HepG2 (cell line): ENCODE measurements around the gene RAB39A. TPM values are rescaled to one million over a fixed set of nuclear protein-coding genes. Genes with fewer than 3 reads are reported as not detected.

ENCODE experiments used
- ATAC-seq: fragments of 200-7000 bp; cut with Tn5 transposase; 3 replicates; pipeline ENCODE4 v1.9.1; 2020; ENCODE audit warnings: mild to moderate bottlenecking, moderate library complexity
- BruUV-seq: library from RNA; stranded (reverse); fragments of 400-500 nt; replicated peaks from 2 replicates; lab custom pipeline; 2021; lab: Mats Ljungman, UMichigan
- CTCF ChIA-PET: fragments of 300-600 bp; formaldehyde crosslinking; extraction: SDS; loops from one replicate; lab custom pipeline; 2021; ENCODE audit warnings: low total read pairs, inconsistent platforms, low intra/inter-chr PET ratio; lab: Yijun Ruan, JAX
- POLR2A ChIA-PET: fragments of 350-600 bp; sonication (Branson Sonifier 250); formaldehyde crosslinking; loops from one replicate; lab custom pipeline; 2020; ENCODE audit warnings: antibody characterized with exemption, inconsistent platforms; lab: Yijun Ruan, JAX
- DNase-seq: peaks from one replicate; pipeline ENCODE4 v3.0.0-alpha.2; 2015; ENCODE audit warnings: low spot score
- FAIRE-seq: peaks from 3 replicates; lab custom pipeline; 2011; peaks lifted over from hg19 to GRCh38; lab: Jason Lieb, UNC
- H2AFZ ChIP-seq: one replicate; pipeline ENCODE4 v1.6.1; 2011; ENCODE audit warnings: low read length, inconsistent platforms
- H3K27ac ChIP-seq: fragments of 300-600 bp; 3 replicates; pipeline ENCODE4 v1.8.0; 2011; ENCODE audit warnings: mixed run types, mild to moderate bottlenecking, mixed read lengths, low read length, inconsistent platforms; ENCODE audit not compliant: insufficient read depth; ENCODE audit errors: extremely low read length
- H3K27me3 ChIP-seq, 2 experiments: fragments of 200-600 bp in 1 of 2; 2 replicates in 1 of 2; 3 replicates in 1 of 2; pipeline versions ENCODE4 v1.6.0 to v1.8.0; 2011; ENCODE audit warnings: low read length in 2 of 2, mild to moderate bottlenecking in 2 of 2, moderate library complexity in 2 of 2, inconsistent platforms in 1 of 2; ENCODE audit not compliant: insufficient read depth in 2 of 2, control insufficient read depth in 1 of 2
- H3K36me3 ChIP-seq, 2 experiments: fragments of 200-600 bp in 1 of 2; replicated peaks in 1 of 2; 2 replicates in 1 of 2; 3 replicates in 1 of 2; pipeline versions ENCODE4 v1.5.1 to v1.8.0; 2011; ENCODE audit warnings: low read length in 2 of 2, inconsistent platforms in 1 of 2; ENCODE audit not compliant: insufficient read depth in 2 of 2, control insufficient read depth in 1 of 2
- H3K4me1 ChIP-seq: 2 replicates; pipeline ENCODE4 v1.5.1; 2012; ENCODE audit warnings: low read length, inconsistent platforms; ENCODE audit not compliant: insufficient read depth
- H3K4me2 ChIP-seq: 2 replicates; pipeline ENCODE4 v1.6.0; 2011; ENCODE audit warnings: low read depth, low read length, inconsistent platforms
- H3K4me3 ChIP-seq, 3 experiments: fragments of 200-600 bp in 1 of 3; sonication (generic), shearing (Covaris generic) in 1 of 3; replicated peaks in 1 of 3; 2 replicates each; pipeline ENCODE4 v1.5.1; 2011 to 2016; ENCODE audit warnings: low read length in 3 of 3, inconsistent platforms in 2 of 3, low read depth in 2 of 3, mild to moderate bottlenecking in 2 of 3, control low read depth in 1 of 3, mixed read lengths in 1 of 3; ENCODE audit not compliant: insufficient read depth in 1 of 3
- H3K79me2 ChIP-seq: one replicate; pipeline ENCODE4 v1.6.1; 2011; ENCODE audit warnings: low read length, inconsistent platforms; ENCODE audit not compliant: insufficient read depth
- H3K9ac ChIP-seq: 2 replicates; pipeline ENCODE4 v1.6.0; 2011; ENCODE audit warnings: mild to moderate bottlenecking, low read depth, low read length, inconsistent platforms; ENCODE audit not compliant: insufficient read depth
- H3K9me3 ChIP-seq: 2 replicates; pipeline ENCODE4 v1.5.1; 2012; ENCODE audit warnings: mild to moderate bottlenecking, low read length
- H4K20me1 ChIP-seq: 2 replicates; pipeline ENCODE4 v1.6.0; 2011; ENCODE audit warnings: inconsistent platforms, mild to moderate bottlenecking, low read length, moderate library complexity; ENCODE audit not compliant: insufficient read depth
- KDM5B ChIP-seq: sonication (generic); formaldehyde crosslinking; IDR thresholded peaks from 2 replicates; pipeline ENCODE4 v1.4.0; 2020; ENCODE audit warnings: missing genetic modification reagents, mild to moderate bottlenecking, borderline replicate concordance
- KIAA2018 ChIP-seq: sonication (generic); formaldehyde crosslinking; IDR thresholded peaks from 2 replicates; pipeline ENCODE4 v1.5.0; 2020; ENCODE audit warnings: mild to moderate bottlenecking, missing genetic modification reagents, borderline replicate concordance
- MLX ChIP-seq: IDR thresholded peaks from 2 replicates; pipeline ENCODE4 v1.6.1; 2016
- PTBP1 ChIP-seq: fragments of 200-400 bp; formaldehyde crosslinking; IDR thresholded peaks from 2 replicates; pipeline ENCODE4 v1.6.1; 2018; ENCODE audit warnings: low read length, low read depth; ENCODE audit not compliant: poor library complexity, severe bottlenecking
- TBX2 ChIP-seq: sonication (generic); formaldehyde crosslinking; IDR thresholded peaks from 2 replicates; pipeline ENCODE4 v1.5.0; 2020; ENCODE audit warnings: missing genetic modification reagents, mild to moderate bottlenecking, borderline replicate concordance
- ZMYM3 ChIP-seq: sonication (generic); formaldehyde crosslinking; IDR thresholded peaks from 2 replicates; pipeline ENCODE4 v1.5.1; 2020; ENCODE audit warnings: mild to moderate bottlenecking, missing genetic modification reagents
- ZNF10 ChIP-seq: sonication (generic); formaldehyde crosslinking; IDR thresholded peaks from 2 replicates; pipeline ENCODE4 v1.4.0; 2020; ENCODE audit warnings: mild to moderate bottlenecking, low read depth, missing genetic modification reagents, borderline replicate concordance
- ZNF329 ChIP-seq: sonication (generic); formaldehyde crosslinking; IDR thresholded peaks from 2 replicates; pipeline ENCODE4 v1.9.0; 2021; ENCODE audit warnings: low read depth, mild to moderate bottlenecking, missing genetic modification reagents
- ZNF337 ChIP-seq: sonication (generic); formaldehyde crosslinking; IDR thresholded peaks from 2 replicates; pipeline ENCODE4 v1.5.1; 2020; ENCODE audit warnings: missing genetic modification reagents, low read depth, mild to moderate bottlenecking, borderline replicate concordance
- ZNF788 ChIP-seq: sonication (generic); formaldehyde crosslinking; IDR thresholded peaks from 2 replicates; pipeline ENCODE4 v1.5.0; 2020; ENCODE audit warnings: mild to moderate bottlenecking, missing genetic modification reagents, borderline replicate concordance
- ZNF841 ChIP-seq: sonication (generic); formaldehyde crosslinking; IDR thresholded peaks from 2 replicates; pipeline ENCODE4 v1.8.1; 2023; ENCODE audit warnings: missing genetic modification reagents, borderline replicate concordance
- WGBS: methylation state at CpG from one replicate; pipeline ENCODE4 v1.1.6; 2017; ENCODE audit warnings: low lambda C conversion rate; 5-methylcytosine and 5-hydroxymethylcytosine counted together
- in situ Hi-C: cut with HindIII; loops from 2 replicates; pipeline ENCODE4 v1.10.0; 2017; ENCODE audit warnings: low pct_unique_long_range_greater_than_20kb; ENCODE audit not compliant: extremely low pct_ligation_motif_present
- intact Hi-C: fragments of 100-400 bp; cut with micrococcal nuclease; formaldehyde crosslinking; loops from one replicate; pipeline ENCODE4 v1.10.0; 2022; ENCODE audit not compliant: unreplicated experiment
- polyA plus RNA-seq, 8 experiments: library from polyadenylated mRNA; depleted of rRNA in 3 of 8; stranded (reverse) in 7 of 8; unstranded in 1 of 8; fragments of >200 nt; fragmentation: Illumina TruSeq in 4 of 8; extraction: Trizol in 4 of 8; gene quantifications; 2 replicates each; pipeline versions ENCODE4 v1.2.1 to v1.2.3, GENCODE V29; 2011 to 2016; ENCODE audit warnings: low read depth in 4 of 8, missing spikeins in 1 of 8, mixed read lengths in 1 of 8; ENCODE audit not compliant: insufficient read depth in 1 of 8
- total RNA-seq, 5 experiments: library from RNA; depleted of rRNA; stranded (reverse); fragments of >200 nt; fragmentation: Illumina TruSeq; extraction: Trizol; gene quantifications; 2 replicates each; pipeline ENCODE4 v1.2.3, GENCODE V29; 2016; ENCODE audit warnings: low read depth in 1 of 5
- TF ChIP-seq, protein P1 (sequence below): sonication (generic); formaldehyde crosslinking; IDR thresholded peaks from 2 replicates; pipeline ENCODE4 v1.8.1; 2023; ENCODE audit warnings: missing genetic modification reagents, inconsistent platforms, borderline replicate concordance

The RAB39A gene
- total and polyA plus RNA-seq, 2 of the 13 experiments (the other 11 are each of a cell fraction or from before 2014, with no cell fraction given) = not detected

DNA sequence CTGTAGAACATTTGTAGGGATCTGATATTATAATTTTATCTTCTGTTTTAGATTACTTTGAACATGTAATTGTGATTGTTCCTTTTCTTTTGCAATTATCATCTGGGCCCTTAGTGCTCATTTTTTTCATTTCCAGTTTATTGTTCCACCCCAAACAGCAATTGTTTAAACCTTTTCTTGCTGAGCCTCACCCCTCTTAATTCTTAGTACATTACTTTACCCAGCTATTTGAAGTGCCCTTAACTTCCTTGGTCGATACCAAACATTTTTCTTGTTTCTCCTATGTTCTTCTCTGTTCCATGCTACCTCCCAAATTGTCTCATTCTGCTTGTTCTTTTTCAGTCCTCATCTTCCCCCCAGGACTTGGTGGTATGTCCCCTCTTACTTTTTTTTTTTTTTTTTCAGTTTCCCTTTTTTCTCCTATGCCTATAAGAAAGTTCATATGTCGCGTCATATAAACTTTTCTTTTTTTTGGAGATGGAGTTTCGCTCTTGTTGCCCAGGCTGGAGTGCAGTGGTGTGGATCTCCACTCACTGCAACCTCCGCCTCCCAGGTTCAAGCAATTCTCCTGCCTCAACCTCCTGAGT lies 84.0 kb downstream of the RAB39A start:
- H3K4me3 ChIP-seq = no peak overlapping the region; a peak in 1 of 6 replicates
- TF ChIP-seq ZNF788 (CRISPR knock-in tag) = no peak
- no peak for TF ChIP-seq TBX2 (CRISPR knock-in tag)
- no peak for TF ChIP-seq ZNF10
- TF ChIP-seq ZNF841 (CRISPR knock-in tag) = no peak
- TF ChIP-seq ZNF337 (CRISPR knock-in tag) = no peak
- TF ChIP-seq ZMYM3 (CRISPR knock-in tag) = no peak
- no peak for TF ChIP-seq KDM5B (CRISPR knock-in tag)
- TF ChIP-seq PTBP1 = no peak
- TF ChIP-seq, protein P1, sequence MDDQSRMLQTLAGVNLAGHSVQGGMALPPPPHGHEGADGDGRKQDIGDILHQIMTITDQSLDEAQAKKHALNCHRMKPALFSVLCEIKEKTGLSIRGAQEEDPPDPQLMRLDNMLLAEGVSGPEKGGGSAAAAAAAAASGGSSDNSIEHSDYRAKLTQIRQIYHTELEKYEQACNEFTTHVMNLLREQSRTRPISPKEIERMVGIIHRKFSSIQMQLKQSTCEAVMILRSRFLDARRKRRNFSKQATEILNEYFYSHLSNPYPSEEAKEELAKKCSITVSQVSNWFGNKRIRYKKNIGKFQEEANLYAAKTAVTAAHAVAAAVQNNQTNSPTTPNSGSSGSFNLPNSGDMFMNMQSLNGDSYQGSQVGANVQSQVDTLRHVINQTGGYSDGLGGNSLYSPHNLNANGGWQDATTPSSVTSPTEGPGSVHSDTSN (CRISPR knock-in tag) = no peak
- no peak for TF ChIP-seq MLX (CRISPR knock-in tag)
- no peak for TF ChIP-seq KIAA2018
- no peak for TF ChIP-seq ZNF329
- TF ChIP-seq, all 625 proteins: peak for 0
- ATAC-seq (no peak), FAIRE-seq (no peak), DNase-seq (no peak)
- peaks cover 83% of the 10 kb centered on the region for H3K79me2 ChIP-seq
- peaks cover 64% of the 10 kb centered on the region for H3K4me1 ChIP-seq
- intact Hi-C loops (no loop called here), in situ Hi-C loops (no loop called here)
- ChIA-PET CTCF (no interaction called here), POLR2A (interaction anchor here (0.9 kb wide), 1 partner anchor 15 kb away, joined by 3 read pairs; no protein-coding TSS in a partner anchor)
- H3K4me2 ChIP-seq = peak overlapping the region; percentile 38
- H3K9me3 ChIP-seq = no peaks in the 10 kb centered on the region
- no peak overlapping the region for H3K27ac ChIP-seq
- 96% methylated on average over 5 of the region's 5 CpGs for WGBS
- H4K20me1 ChIP-seq = peaks cover 19% of the 10 kb centered on the region
- no TSS peak for BruUV-seq
- no peak overlapping the region for H2AFZ ChIP-seq
- peaks cover 4% of the 10 kb centered on the region in 2 experiments; a peak in 3 of 5 replicates for H3K36me3 ChIP-seq
- H3K27me3 ChIP-seq = no peaks in the 10 kb centered on the region
- no peak overlapping the region for H3K9ac ChIP-seq
